HepG2 (cell line): ENCODE measurements around the gene BABAM1. TPM values are rescaled to one million over a fixed set of nuclear protein-coding genes. Genes with fewer than 3 reads are reported as not detected.

Source experiments
- ARID4A ChIP-seq: sonication (generic); formaldehyde crosslinking; IDR thresholded peaks from 2 replicates; pipeline ENCODE4 v1.5.0; 2020; ENCODE audit warnings: mild to moderate bottlenecking, missing genetic modification reagents, borderline replicate concordance
- CC2D1A ChIP-seq: sonication (generic); formaldehyde crosslinking; IDR thresholded peaks from 2 replicates; pipeline ENCODE4 v1.8.1; 2023; ENCODE audit warnings: mild to moderate bottlenecking, missing genetic modification reagents
- ELF1 ChIP-seq: sonication (generic); formaldehyde crosslinking; IDR thresholded peaks from 2 replicates; pipeline ENCODE4 v1.4.0; 2020; ENCODE audit warnings: missing genetic modification reagents
- ELF3 ChIP-seq: IDR thresholded peaks from 2 replicates; pipeline ENCODE4 v1.6.1; 2016; ENCODE audit warnings: missing genetic modification reagents, missing compliant biosample characterization
- ELK4 ChIP-seq: sonication (generic); formaldehyde crosslinking; IDR thresholded peaks from 2 replicates; pipeline ENCODE4 v1.9.0; 2021; ENCODE audit warnings: missing genetic modification reagents, borderline replicate concordance
- HNF4A ChIP-seq: sonication (generic); formaldehyde crosslinking; IDR thresholded peaks from 2 replicates; pipeline ENCODE4 v1.4.0; 2020; ENCODE audit warnings: missing genetic modification reagents
- HNRNPUL1 ChIP-seq: fragments of 200-400 bp; formaldehyde crosslinking; IDR thresholded peaks from 2 replicates; pipeline ENCODE4 v1.6.1; 2017; ENCODE audit warnings: low read depth, mild to moderate bottlenecking, low read length, moderate library complexity
- MAZ ChIP-seq, 2 experiments: sonication (generic) in 1 of 2; formaldehyde crosslinking in 1 of 2; IDR thresholded peaks; 2 replicates each; pipeline versions ENCODE4 v1.5.0 to v1.6.1; 2012 to 2020; ENCODE audit warnings: low read depth in 2 of 2, mild to moderate bottlenecking in 2 of 2, borderline replicate concordance in 1 of 2, improper control_type of control experiment in 1 of 2, low read length in 1 of 2, missing genetic modification reagents in 1 of 2, moderate library complexity in 1 of 2
- MLXIP ChIP-seq: sonication (generic); formaldehyde crosslinking; IDR thresholded peaks from 2 replicates; pipeline ENCODE4 v1.9.0; 2021; ENCODE audit warnings: missing genetic modification reagents, borderline replicate concordance
- NFE2 ChIP-seq: sonication (generic); formaldehyde crosslinking; IDR thresholded peaks from 2 replicates; pipeline ENCODE4 v1.4.0; 2020; ENCODE audit warnings: missing genetic modification reagents
- NPAS2 ChIP-seq: sonication (generic); formaldehyde crosslinking; IDR thresholded peaks from 2 replicates; pipeline ENCODE4 v1.8.0; 2022; ENCODE audit warnings: mild to moderate bottlenecking, missing genetic modification reagents, borderline replicate concordance
- NR2F2 ChIP-seq: IDR thresholded peaks from 2 replicates; pipeline ENCODE4 v1.6.1; 2012; ENCODE audit warnings: low read depth, inconsistent platforms, borderline replicate concordance
- RBM22 ChIP-seq: fragments of 200-400 bp; formaldehyde crosslinking; optimal IDR thresholded peaks from 2 replicates; pipeline ENCODE3; 2017; ENCODE audit warnings: mild to moderate bottlenecking, low read length, moderate library complexity
- SALL1 ChIP-seq: sonication (generic); formaldehyde crosslinking; IDR thresholded peaks from 2 replicates; pipeline ENCODE4 v1.8.0; 2022; ENCODE audit warnings: mild to moderate bottlenecking, missing genetic modification reagents
- TBX2 ChIP-seq: sonication (generic); formaldehyde crosslinking; IDR thresholded peaks from 2 replicates; pipeline ENCODE4 v1.5.0; 2020; ENCODE audit warnings: missing genetic modification reagents, mild to moderate bottlenecking, borderline replicate concordance
- TEAD2 ChIP-seq: sonication (generic); formaldehyde crosslinking; IDR thresholded peaks from 2 replicates; pipeline ENCODE4 v1.9.0; 2021; ENCODE audit warnings: missing genetic modification reagents
- ZFP90 ChIP-seq: sonication (generic); formaldehyde crosslinking; IDR thresholded peaks from 2 replicates; pipeline ENCODE4 v1.8.0; 2022; ENCODE audit warnings: missing genetic modification reagents, mild to moderate bottlenecking, inconsistent platforms, borderline replicate concordance
- ZNF136 ChIP-seq: sonication (generic); formaldehyde crosslinking; IDR thresholded peaks from 2 replicates; pipeline ENCODE4 v1.8.1; 2022; ENCODE audit warnings: low read depth, mild to moderate bottlenecking, moderate library complexity, missing genetic modification reagents
- ZNF441 ChIP-seq: sonication (generic); formaldehyde crosslinking; IDR thresholded peaks from 2 replicates; pipeline ENCODE4 v1.7.0; 2021; ENCODE audit warnings: missing genetic modification reagents, borderline replicate concordance
- ZNF564 ChIP-seq: sonication (generic); formaldehyde crosslinking; IDR thresholded peaks from 2 replicates; pipeline ENCODE4 v1.8.1; 2023; ENCODE audit warnings: mild to moderate bottlenecking, missing genetic modification reagents
- ZSCAN25 ChIP-seq: sonication (generic); formaldehyde crosslinking; IDR thresholded peaks from 2 replicates; pipeline ENCODE4 v1.8.0; 2022; ENCODE audit warnings: mild to moderate bottlenecking, missing genetic modification reagents
- polyA plus RNA-seq, 8 experiments: library from polyadenylated mRNA; depleted of rRNA in 3 of 8; stranded (reverse) in 7 of 8; unstranded in 1 of 8; fragments of >200 nt; fragmentation: Illumina TruSeq in 4 of 8; extraction: Trizol in 4 of 8; gene quantifications; 2 replicates each; pipeline versions ENCODE4 v1.2.1 to v1.2.3, GENCODE V29; 2011 to 2016; ENCODE audit warnings: low read depth in 4 of 8, missing spikeins in 1 of 8, mixed read lengths in 1 of 8; ENCODE audit not compliant: insufficient read depth in 1 of 8
- total RNA-seq, 5 experiments: library from RNA; depleted of rRNA; stranded (reverse); fragments of >200 nt; fragmentation: Illumina TruSeq; extraction: Trizol; gene quantifications; 2 replicates each; pipeline ENCODE4 v1.2.3, GENCODE V29; 2016; ENCODE audit warnings: low read depth in 1 of 5

Gene BABAM1
- total and polyA plus RNA-seq, 2 of the 13 experiments (the other 11 are each of a cell fraction or from before 2014, with no cell fraction given): 70.0 to 82.0 TPM

- TF ChIP-seq ZNF441 (CRISPR knock-in tag): no peak
- TF ChIP-seq RBM22: peak; percentile 55
- TF ChIP-seq MAZ (IDR thresholded peaks at IDR 0.05; ENCODE audit: borderline replicate concordance, low read depth, low read length): peak; percentile 71; the same call in 1 of the 2 replicates
- TF ChIP-seq MAZ (CRISPR knock-in tag; IDR thresholded peaks at IDR 0.05; ENCODE audit: low read depth): no peak
- TF ChIP-seq TBX2 (CRISPR knock-in tag): peak; percentile 43; the same call in 1 of the 2 replicates
- peak; percentile 52 for TF ChIP-seq SALL1
- 0 out of 2 replicates have a peak, but pooled peaks have one; percentile 8 for TF ChIP-seq ZNF136 (CRISPR knock-in tag)
- no peak for TF ChIP-seq NPAS2 (CRISPR knock-in tag)
- no peak for TF ChIP-seq MLXIP (CRISPR knock-in tag)
- TF ChIP-seq ZFP90: 0 out of 2 replicates have a peak, but pooled peaks have one; percentile 35
- peak; percentile 42; the same call in 1 of the 2 replicates for TF ChIP-seq ARID4A (CRISPR knock-in tag)
- peak; percentile 86 for TF ChIP-seq ZSCAN25
- no peak for TF ChIP-seq CC2D1A (CRISPR knock-in tag)
- peak; percentile 91 for TF ChIP-seq NR2F2
- peak; percentile 47; the same call in 1 of the 2 replicates for TF ChIP-seq ELF1
- TF ChIP-seq HNRNPUL1: no peak
- TF ChIP-seq ELF3 (CRISPR knock-in tag): peak; percentile 53; the same call in 1 of the 2 replicates
- peak; percentile 83 for TF ChIP-seq HNF4A (CRISPR knock-in tag)
- no peak for TF ChIP-seq ELK4 (CRISPR knock-in tag)
- TF ChIP-seq NFE2 (CRISPR knock-in tag): no peak
- TF ChIP-seq ZNF564 (CRISPR knock-in tag): 0 out of 2 replicates have a peak, but pooled peaks have one; percentile 51
- no peak for TF ChIP-seq TEAD2
Observed at GRCh38 chr19:17240062-17240752, 27.0 kb upstream of the BABAM1 start (continued).
